Ishikawa (cell line): Measurements from ENCODE around the gene MRE11.

Experiments used
- CEBPB ChIP-seq: IDR thresholded peaks from 2 replicates; pipeline ENCODE4 v1.6.1; 2012
- CREB1 ChIP-seq: IDR thresholded peaks from 2 replicates; pipeline ENCODE4 v1.6.1; 2012; ENCODE audit warnings: low read depth
- EGR1 ChIP-seq: IDR thresholded peaks from 2 replicates; pipeline ENCODE4 v1.6.1; 2012
- EP300 ChIP-seq: IDR thresholded peaks from 2 replicates; pipeline ENCODE4 v1.6.1; 2012; ENCODE audit warnings: borderline replicate concordance
- FOXM1 ChIP-seq: IDR thresholded peaks from 2 replicates; pipeline ENCODE4 v1.6.1; 2012; ENCODE audit warnings: low read depth, borderline replicate concordance
- NFIC ChIP-seq: IDR thresholded peaks from 2 replicates; pipeline ENCODE4 v1.6.1; 2012
- RAD21 ChIP-seq: IDR thresholded peaks from 2 replicates; pipeline ENCODE4 v1.6.1; 2012; ENCODE audit warnings: low read depth
- TAF1 ChIP-seq: IDR thresholded peaks from 2 replicates; pipeline ENCODE4 v1.6.1; 2012; ENCODE audit warnings: low read depth, mild to moderate bottlenecking
- TCF12 ChIP-seq: IDR thresholded peaks from 2 replicates; pipeline ENCODE4 v1.6.1; 2012; ENCODE audit warnings: low read depth
- TEAD4 ChIP-seq: IDR thresholded peaks from 2 replicates; pipeline ENCODE4 v1.6.1; 2012
- USF1 ChIP-seq: IDR thresholded peaks from 2 replicates; pipeline ENCODE4 v1.6.1; 2012
- YY1 ChIP-seq: IDR thresholded peaks from 2 replicates; pipeline ENCODE4 v1.6.1; 2012; ENCODE audit warnings: low read depth
- ZBTB7A ChIP-seq: IDR thresholded peaks from 2 replicates; pipeline ENCODE4 v1.6.1; 2012; ENCODE audit warnings: low read depth
- TF ChIP-seq, protein P1 (sequence below): IDR thresholded peaks from 2 replicates; pipeline ENCODE4 v1.6.1; 2012; ENCODE audit warnings: low read depth, mild to moderate bottlenecking
- TF ChIP-seq, protein P2 (sequence below): IDR thresholded peaks from 2 replicates; pipeline ENCODE4 v1.6.1; 2012

The MRE11 gene

DNA sequence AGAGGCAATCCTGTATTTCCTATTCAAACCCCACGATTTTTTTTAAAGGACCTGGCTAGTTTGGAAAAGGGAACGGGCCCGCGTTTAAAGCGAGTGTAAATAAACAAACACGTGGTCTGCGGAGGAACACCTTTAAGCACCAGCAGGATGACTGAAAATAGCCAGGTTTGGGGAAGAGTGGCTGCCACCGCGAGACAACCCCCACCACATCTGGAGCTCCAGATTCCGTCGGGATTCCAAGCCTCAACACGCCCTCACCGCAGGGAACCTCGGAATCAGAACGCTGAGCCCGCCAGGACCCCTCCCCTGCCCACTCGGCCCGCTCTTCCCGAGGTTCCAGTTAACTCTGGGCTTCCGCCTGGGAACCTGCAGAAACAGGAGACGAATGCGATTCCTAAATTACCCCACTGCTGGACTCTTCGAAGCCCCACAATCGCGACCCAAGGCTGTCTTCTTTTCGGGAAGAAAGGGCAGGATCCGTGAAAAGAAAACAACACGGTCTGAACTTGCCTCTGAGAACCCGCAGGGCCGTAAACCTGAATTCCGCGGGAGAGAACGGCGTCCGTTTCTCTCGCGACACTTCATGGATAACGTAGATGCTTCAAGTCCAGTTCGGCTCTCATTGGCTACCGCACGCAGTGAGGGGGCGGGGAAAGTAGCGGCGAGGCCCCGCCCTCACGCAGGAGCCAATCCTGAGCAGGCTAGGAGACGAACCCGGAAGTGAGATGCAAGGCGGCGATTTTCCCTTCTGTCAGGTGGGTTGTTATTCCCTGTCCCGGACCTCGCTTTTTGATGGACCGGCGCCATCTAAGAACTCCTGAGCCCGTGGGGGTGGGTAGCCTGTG is at the start of gene MRE11, which contains the start of gene ANKRD49:
Gene MRE11, minus strand, starts transcription at position 564 of the 845 bp plus-strand sequence. CDS start 1,043 bp downstream, outside the sequence.
Gene ANKRD49, plus strand, starts transcription at position 704 of the 845 bp plus-strand sequence. CDS start 2,710 bp downstream, outside the sequence.
- TF ChIP-seq ZBTB7A: peak; percentile 54; the same call in 1 of the 2 replicates
- peak; percentile 74 for TF ChIP-seq USF1
- TF ChIP-seq TEAD4: no peak; the same call in none of the 2 replicates
- no peak for TF ChIP-seq RAD21
- TF ChIP-seq CREB1: 0 out of 2 replicates have a peak, but pooled peaks have one; percentile 20
- TF ChIP-seq, protein P1, sequence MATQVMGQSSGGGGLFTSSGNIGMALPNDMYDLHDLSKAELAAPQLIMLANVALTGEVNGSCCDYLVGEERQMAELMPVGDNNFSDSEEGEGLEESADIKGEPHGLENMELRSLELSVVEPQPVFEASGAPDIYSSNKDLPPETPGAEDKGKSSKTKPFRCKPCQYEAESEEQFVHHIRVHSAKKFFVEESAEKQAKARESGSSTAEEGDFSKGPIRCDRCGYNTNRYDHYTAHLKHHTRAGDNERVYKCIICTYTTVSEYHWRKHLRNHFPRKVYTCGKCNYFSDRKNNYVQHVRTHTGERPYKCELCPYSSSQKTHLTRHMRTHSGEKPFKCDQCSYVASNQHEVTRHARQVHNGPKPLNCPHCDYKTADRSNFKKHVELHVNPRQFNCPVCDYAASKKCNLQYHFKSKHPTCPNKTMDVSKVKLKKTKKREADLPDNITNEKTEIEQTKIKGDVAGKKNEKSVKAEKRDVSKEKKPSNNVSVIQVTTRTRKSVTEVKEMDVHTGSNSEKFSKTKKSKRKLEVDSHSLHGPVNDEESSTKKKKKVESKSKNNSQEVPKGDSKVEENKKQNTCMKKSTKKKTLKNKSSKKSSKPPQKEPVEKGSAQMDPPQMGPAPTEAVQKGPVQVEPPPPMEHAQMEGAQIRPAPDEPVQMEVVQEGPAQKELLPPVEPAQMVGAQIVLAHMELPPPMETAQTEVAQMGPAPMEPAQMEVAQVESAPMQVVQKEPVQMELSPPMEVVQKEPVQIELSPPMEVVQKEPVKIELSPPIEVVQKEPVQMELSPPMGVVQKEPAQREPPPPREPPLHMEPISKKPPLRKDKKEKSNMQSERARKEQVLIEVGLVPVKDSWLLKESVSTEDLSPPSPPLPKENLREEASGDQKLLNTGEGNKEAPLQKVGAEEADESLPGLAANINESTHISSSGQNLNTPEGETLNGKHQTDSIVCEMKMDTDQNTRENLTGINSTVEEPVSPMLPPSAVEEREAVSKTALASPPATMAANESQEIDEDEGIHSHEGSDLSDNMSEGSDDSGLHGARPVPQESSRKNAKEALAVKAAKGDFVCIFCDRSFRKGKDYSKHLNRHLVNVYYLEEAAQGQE: no peak
- TF ChIP-seq, protein P2, sequence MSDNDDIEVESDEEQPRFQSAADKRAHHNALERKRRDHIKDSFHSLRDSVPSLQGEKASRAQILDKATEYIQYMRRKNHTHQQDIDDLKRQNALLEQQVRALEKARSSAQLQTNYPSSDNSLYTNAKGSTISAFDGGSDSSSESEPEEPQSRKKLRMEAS: peak; percentile 88
- TF ChIP-seq TAF1: no peak; the same call in 1 of the 2 replicates
- no peak; the same call in 1 of the 2 replicates for TF ChIP-seq NFIC
- TF ChIP-seq EP300: no peak
- peak; percentile 7; the same call in 1 of the 2 replicates for TF ChIP-seq TCF12
- no peak for TF ChIP-seq FOXM1
- no peak for TF ChIP-seq EGR1
- no peak for TF ChIP-seq CEBPB
- no peak; the same call in 1 of the 2 replicates for TF ChIP-seq YY1

GRCh38 chr11:94539420-94539819 is 45.8 kb upstream of the MRE11 start:
- TF ChIP-seq TAF1: no peak
- TF ChIP-seq CEBPB: no peak
- TF ChIP-seq CREB1: no peak
- no peak for TF ChIP-seq TEAD4
- no peak for TF ChIP-seq ZBTB7A
- TF ChIP-seq EP300: no peak
- TF ChIP-seq EGR1: no peak
- TF ChIP-seq TCF12: no peak
- no peak for TF ChIP-seq RAD21
- TF ChIP-seq, protein P2: no peak
- TF ChIP-seq FOXM1: no peak
- TF ChIP-seq USF1: no peak

GRCh38 chr11:94537031-94537600 is 43.5 kb upstream of the MRE11 start:
- TF ChIP-seq TCF12 (no peak), YY1 (no peak), CEBPB (no peak), RAD21 (no peak), EP300 (no peak), NFIC (no peak), FOXM1 (no peak), EGR1 (no peak), TAF1 (no peak), CREB1 (no peak), TEAD4 (no peak)
- TF ChIP-seq, protein P2: no peak
- TF ChIP-seq, protein P1: no peak

GRCh38 chr11:94536386-94536785 is 42.7 kb upstream of the MRE11 start:
- no peak for TF ChIP-seq TAF1
- no peak for TF ChIP-seq NFIC
- no peak for TF ChIP-seq FOXM1
